Measurements from ENCODE around the gene FBXO21. TPM values are rescaled to one million over a fixed set of nuclear protein-coding genes. Genes with fewer than 3 reads are reported as not detected.

FBXO21 gene
- polyA plus RNA-seq, 1 donor (not counting 4 experiments of a cell fraction or from before 2014, with no cell fraction given), result 21.9 TPM

GRCh38 chr12:117111386-117111785 is 78.9 kb downstream of the FBXO21 start:
- H3K79me2 ChIP-seq (ENCODE audit: control insufficient read depth, insufficient read depth, low read length), result no peaks in the 10 kb centered on the region
- H3K27ac ChIP-seq (ENCODE audit: control insufficient read depth, insufficient read depth, low read length), result no peak overlapping the region
- no peaks in the 10 kb centered on the region for H4K20me1 ChIP-seq (ENCODE audit: control insufficient read depth, extremely low read depth, insufficient read depth, low read length)
- H3K9me3 ChIP-seq (ENCODE audit: control insufficient read depth, low read depth, low read length), result no peaks in the 10 kb centered on the region
- TF ChIP-seq EZH2 (IDR thresholded peaks at IDR 0.05; ENCODE audit: low read length) (no peak), CTCF (optimal IDR thresholded peaks at IDR 0.05 in 1 of 3, IDR thresholded peaks at IDR 0.05 in 1 of 3, conservative IDR thresholded peaks at IDR 0.05 in 1 of 3; ENCODE audit: extremely low read depth in 1 of 3, insufficient read depth in 2 of 3, low read length in 3 of 3) (no peak)
- H3K4me3 ChIP-seq (ENCODE audit: control insufficient read depth in 2 of 3, extremely low read depth in 1 of 3, insufficient read depth in 2 of 3, low read depth in 1 of 3, low read length in 3 of 3), result no peak overlapping the region
- H3K4me2 ChIP-seq (ENCODE audit: control insufficient read depth, extremely low read depth, insufficient read depth, low read depth, low read length), result no peak overlapping the region
- FAIRE-seq (no peak), DNase-seq (ENCODE audit: low read depth, low spot score) (no peak)
- no peak overlapping the region for H2AFZ ChIP-seq (ENCODE audit: control insufficient read depth, low read length)
- dilution Hi-C loops (cut with MboI; ENCODE audit: extremely low pct_ligation_motif_present, low sequenced_read_pairs), result no loop called here
- H3K36me3 ChIP-seq (ENCODE audit: control insufficient read depth in 2 of 2, extremely low read depth in 1 of 2, insufficient read depth in 2 of 2, low read length in 2 of 2), result no peaks in the 10 kb centered on the region
- no peaks in the 10 kb centered on the region for H3K9me1 ChIP-seq (ENCODE audit: control insufficient read depth, extremely low read depth, insufficient read depth, low read length)
- peaks cover 9% of the 10 kb centered on the region for H3K27me3 ChIP-seq (ENCODE audit: control insufficient read depth, extremely low read depth, insufficient read depth, low read length)
- no peak overlapping the region for H3K9ac ChIP-seq (ENCODE audit: control insufficient read depth, extremely low read depth, insufficient read depth, low read length)
- no peaks in the 10 kb centered on the region for H3K4me1 ChIP-seq (ENCODE audit: control insufficient read depth, extremely low read depth, insufficient read depth, low read length)

- no peak overlapping the region for H3K27ac ChIP-seq (ENCODE audit: control insufficient read depth, insufficient read depth, low read length)
- H3K4me3 ChIP-seq (ENCODE audit: control insufficient read depth in 2 of 3, extremely low read depth in 1 of 3, insufficient read depth in 2 of 3, low read depth in 1 of 3, low read length in 3 of 3), result no peak overlapping the region
- H2AFZ ChIP-seq (ENCODE audit: control insufficient read depth, low read length), result no peak overlapping the region
- H3K9me1 ChIP-seq (ENCODE audit: control insufficient read depth, extremely low read depth, insufficient read depth, low read length), result no peaks in the 10 kb centered on the region
- H3K9me3 ChIP-seq (ENCODE audit: control insufficient read depth, low read depth, low read length), result no peaks in the 10 kb centered on the region
- no peak for DNase-seq (ENCODE audit: low read depth, low spot score)
- H3K27me3 ChIP-seq (ENCODE audit: control insufficient read depth, extremely low read depth, insufficient read depth, low read length), result peaks cover 9% of the 10 kb centered on the region
- no peak overlapping the region for H3K4me2 ChIP-seq (ENCODE audit: control insufficient read depth, extremely low read depth, insufficient read depth, low read depth, low read length)
- TF ChIP-seq CTCF (optimal IDR thresholded peaks at IDR 0.05 in 1 of 3, IDR thresholded peaks at IDR 0.05 in 1 of 3, conservative IDR thresholded peaks at IDR 0.05 in 1 of 3; ENCODE audit: extremely low read depth in 1 of 3, insufficient read depth in 2 of 3, low read length in 3 of 3), result no peak
- TF ChIP-seq EZH2 (IDR thresholded peaks at IDR 0.05; ENCODE audit: low read length), result no peak
- no peaks in the 10 kb centered on the region for H4K20me1 ChIP-seq (ENCODE audit: control insufficient read depth, extremely low read depth, insufficient read depth, low read length)
- no peak for FAIRE-seq
- no peaks in the 10 kb centered on the region for H3K36me3 ChIP-seq (ENCODE audit: control insufficient read depth in 2 of 2, extremely low read depth in 1 of 2, insufficient read depth in 2 of 2, low read length in 2 of 2)
- no peak overlapping the region for H3K9ac ChIP-seq (ENCODE audit: control insufficient read depth, extremely low read depth, insufficient read depth, low read length)
- H3K79me2 ChIP-seq (ENCODE audit: control insufficient read depth, insufficient read depth, low read length), result no peaks in the 10 kb centered on the region
- dilution Hi-C loops (cut with MboI; ENCODE audit: extremely low pct_ligation_motif_present, low sequenced_read_pairs), result no loop called here
- H3K4me1 ChIP-seq (ENCODE audit: control insufficient read depth, extremely low read depth, insufficient read depth, low read length), result no peaks in the 10 kb centered on the region
Observed at GRCh38 chr12:117109943-117110635, 80.2 kb downstream of the FBXO21 start.
